ENCODE measurements around the gene UBAP2L. TPM values are rescaled to one million over a fixed set of nuclear protein-coding genes. Genes with fewer than 3 reads are reported as not detected.
"Not testable (repeated sequence)": the region's sequence is repeated elsewhere in the genome, so short reads cannot be mapped to it uniquely, and the experiment has no call there.

Gene UBAP2L
- total RNA-seq, 1 experiment from 2014 or later, result 265 TPM

DNA sequence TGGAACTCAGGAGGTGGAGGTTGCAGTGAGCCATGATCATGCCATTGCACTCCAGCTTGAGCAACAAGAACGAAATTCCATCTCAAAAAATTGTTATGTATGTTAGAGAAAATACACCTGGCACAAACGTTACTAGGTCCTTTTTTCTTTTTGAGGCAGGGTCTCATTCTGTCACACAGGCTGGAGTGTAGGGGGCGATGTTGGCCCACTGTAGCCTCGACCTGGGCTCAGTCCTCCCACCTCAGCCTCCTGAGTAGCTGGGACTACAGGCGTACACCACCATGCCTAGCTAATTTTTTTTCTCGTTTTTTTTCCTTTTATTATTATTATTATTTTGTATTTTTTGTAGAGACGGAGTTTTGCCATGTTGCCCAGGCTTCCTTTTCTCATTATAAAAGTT, 56.0 kb downstream of the UBAP2L start:
- Histone ChIP-seq H3K23me2 (ENCODE audit: insufficient read length, low read depth, low read length, poor library complexity, severe bottlenecking) (peaks cover 12% of the 10 kb centered on the region), H3K4me1 (ENCODE audit: insufficient read depth, low read length) (no peaks in the 10 kb centered on the region), H3K9ac (ENCODE audit: extremely low read depth, insufficient read length, low read length) (no peak overlapping the region), H3T11ph (ENCODE audit: low read length) (no peak overlapping the region), H2BK20ac (ENCODE audit: low read depth, low read length, poor library complexity, severe bottlenecking) (no peak overlapping the region), H3K23ac (ENCODE audit: insufficient read length, low read depth, low read length) (no peak overlapping the region), H2BK120ac (ENCODE audit: low read depth, low read length, poor library complexity, severe bottlenecking) (no peak overlapping the region), H4K5ac (ENCODE audit: insufficient read length, low read depth, low read length) (no peak overlapping the region), H3K18ac (ENCODE audit: insufficient read length, low read depth, low read length) (no peak overlapping the region), H3K4ac (ENCODE audit: low read depth, low read length) (no peak overlapping the region), H2BK15ac (ENCODE audit: low read depth, low read length) (no peak overlapping the region), H4K91ac (ENCODE audit: insufficient read length, low read depth, low read length) (no peak overlapping the region), H2AFZ (ENCODE audit: low read length) (no peak overlapping the region), H3K79me1 (ENCODE audit: insufficient read depth, low read depth, low read length, poor library complexity, severe bottlenecking) (peaks cover 4% of the 10 kb centered on the region), H3K79me2 (ENCODE audit: insufficient read depth, low read length) (0 out of 2 replicates have a peak, but pooled peaks cover 2% of the 10 kb centered on the region), H3K14ac (ENCODE audit: insufficient read depth, low read length) (no peak overlapping the region), H3K27me3 (ENCODE audit: insufficient read depth, low read length) (no peaks in the 10 kb centered on the region), H2BK12ac (ENCODE audit: insufficient read length, low read depth, low read length) (no peak overlapping the region), H4K20me1 (ENCODE audit: control insufficient read depth, insufficient read depth, insufficient read length) (no peaks in the 10 kb centered on the region), H2AK5ac (ENCODE audit: insufficient read length, low read length) (no peak overlapping the region), H2BK5ac (ENCODE audit: insufficient read length, low read length) (no peak overlapping the region), H3K27ac (ENCODE audit: insufficient read length, low read depth, low read length) (no peak overlapping the region), H3K4me2 (ENCODE audit: insufficient read depth, insufficient read length, low read length) (no peak overlapping the region), H4K8ac (replicated peaks; ENCODE audit: insufficient read length, low read depth, low read length) (no peak overlapping the region), H3K56ac (ENCODE audit: insufficient read length, low read depth, low read length) (no peak overlapping the region), H3K9me3 (ENCODE audit: control insufficient read depth, low read depth, low read length) (no peaks in the 10 kb centered on the region)
- Mint-ChIP-seq H3K4me3 (no peak overlapping the region), H3K4me1 (peaks cover 9 to 11% of the 10 kb centered on the region in 2 experiments), H3K27ac (no peak overlapping the region), H3K27me3 (ENCODE audit: low read depth) (no peaks in the 10 kb centered on the region; the same call in 1 of the 2 replicates), H3K9me3 (no peaks in the 10 kb centered on the region; a peak in 1 of 5 replicates), H3K36me3 (ENCODE audit: insufficient read depth in 1 of 3, low read depth in 3 of 3) (peaks cover 15 to 30% (median 27%) of the 10 kb centered on the region in 3 experiments; a peak in 6 of 7 replicates)
- TF ChIP-seq CTCF (conservative IDR thresholded peaks at IDR 0.05), result peak; percentile 66
- WGBS (ENCODE audit: extremely low coverage, insufficient read length, low lambda C conversion rate), result no CpG with 5 or more reads among the region's 7 CpGs
- DNase-seq, result peak; percentile 35

DNA sequence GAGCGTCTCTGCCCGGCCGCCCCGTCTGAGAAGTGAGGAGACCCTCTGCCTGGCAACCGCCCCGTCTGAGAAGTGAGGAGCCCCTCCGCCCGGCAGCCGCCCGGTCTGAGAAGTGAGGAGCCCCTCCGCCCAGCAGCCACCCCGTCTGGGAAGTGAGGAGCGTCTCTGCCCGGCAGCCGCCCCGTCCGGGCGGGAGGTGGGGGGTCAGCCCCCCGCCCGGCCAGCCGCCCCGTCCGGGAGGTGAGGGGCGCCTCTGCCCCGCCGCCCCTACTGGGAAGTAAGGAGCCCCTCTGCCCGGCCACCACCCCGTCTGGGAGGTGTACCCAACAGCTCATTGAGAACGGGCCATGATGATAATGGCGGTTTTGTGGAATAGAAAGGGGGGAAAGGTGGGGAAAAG, 66.8 kb downstream of the UBAP2L start:
- H3K36me3 Mint-ChIP-seq (ENCODE audit: insufficient read depth in 1 of 3, low read depth in 3 of 3), result not testable (repeated sequence)
- no CpG with 5 or more reads among the region's 30 CpGs for WGBS (ENCODE audit: extremely low coverage, insufficient read length, low lambda C conversion rate)

More for the DNA sequence above, 66.8 kb downstream of the UBAP2L start:
- not testable (repeated sequence) for H3K79me1 ChIP-seq (ENCODE audit: insufficient read depth, low read depth, low read length, poor library complexity, severe bottlenecking); H3K4me1 ChIP-seq (ENCODE audit: insufficient read depth, low read length); H3K56ac ChIP-seq (ENCODE audit: insufficient read length, low read depth, low read length); H3K79me2 ChIP-seq (ENCODE audit: insufficient read depth, low read length); H2BK15ac ChIP-seq (ENCODE audit: low read depth, low read length); H2AFZ ChIP-seq (ENCODE audit: low read length); H3K4me3 Mint-ChIP-seq; H3K23me2 ChIP-seq (ENCODE audit: insufficient read length, low read depth, low read length, poor library complexity, severe bottlenecking); H4K91ac ChIP-seq (ENCODE audit: insufficient read length, low read depth, low read length); H4K20me1 ChIP-seq (ENCODE audit: control insufficient read depth, insufficient read depth, insufficient read length); H3K4ac ChIP-seq (ENCODE audit: low read depth, low read length); H2BK120ac ChIP-seq (ENCODE audit: low read depth, low read length, poor library complexity, severe bottlenecking); H3K23ac ChIP-seq (ENCODE audit: insufficient read length, low read depth, low read length); H2BK5ac ChIP-seq (ENCODE audit: insufficient read length, low read length); H2BK12ac ChIP-seq (ENCODE audit: insufficient read length, low read depth, low read length); H2BK20ac ChIP-seq (ENCODE audit: low read depth, low read length, poor library complexity, severe bottlenecking); H4K8ac ChIP-seq (replicated peaks; ENCODE audit: insufficient read length, low read depth, low read length); H2AK5ac ChIP-seq (ENCODE audit: insufficient read length, low read length); H3K27ac ChIP-seq (ENCODE audit: insufficient read length, low read depth, low read length); H3K9ac ChIP-seq (ENCODE audit: extremely low read depth, insufficient read length, low read length); H4K5ac ChIP-seq (ENCODE audit: insufficient read length, low read depth, low read length); H3K18ac ChIP-seq (ENCODE audit: insufficient read length, low read depth, low read length); H3K14ac ChIP-seq (ENCODE audit: insufficient read depth, low read length); H3K27me3 Mint-ChIP-seq (ENCODE audit: low read depth); H3K4me2 ChIP-seq (ENCODE audit: insufficient read depth, insufficient read length, low read length); H3T11ph ChIP-seq (ENCODE audit: low read length); H3K9me3 Mint-ChIP-seq; H3K27me3 ChIP-seq (ENCODE audit: insufficient read depth, low read length); H3K27ac Mint-ChIP-seq; H3K9me3 ChIP-seq (ENCODE audit: control insufficient read depth, low read depth, low read length); DNase-seq
- peaks cover 4 to 11% of the 10 kb centered on the region in 2 experiments; a peak in 2 of 4 replicates for H3K4me1 Mint-ChIP-seq

All from H9 (cell line).